Measurements from ENCODE around the gene P4HA2. TPM values are rescaled to one million over a fixed set of nuclear protein-coding genes. Genes with fewer than 3 reads are reported as not detected.
"Not testable (repeated sequence)": the region's sequence is repeated elsewhere in the genome, so short reads cannot be mapped to it uniquely, and the experiment has no call there.

Gene P4HA2
- polyA plus RNA-seq, 3 donors from 2014 or later: 0.91 TPM; not detected in 1

GRCh38 chr5:132176987-132177386 is 50.7 kb downstream of the P4HA2 start:
- Mint-ChIP-seq H3K9me3 (no peaks in the 10 kb centered on the region), H3K36me3 (no peaks in the 10 kb centered on the region), H3K27me3 (ENCODE audit: low read depth in 3 of 3) (peaks cover 1 to 2% (median 2%) of the 10 kb centered on the region in 3 donors), H3K4me3 (no peak overlapping the region), H3K4me1 (peaks cover 10 to 20% of the 10 kb centered on the region in 2 donors), H3K27ac (peak overlapping the region in 2 of 6 donors; percentile 4 to 20)
- DNase-seq: no peak

- Mint-ChIP-seq H3K4me1 (peaks cover 10 to 20% of the 10 kb centered on the region in 2 donors), H3K9me3 (no peaks in the 10 kb centered on the region), H3K27ac (no peak overlapping the region), H3K4me3 (no peak overlapping the region), H3K36me3 (peaks cover 0 to 3% (median 0%) of the 10 kb centered on the region in 3 donors), H3K27me3 (ENCODE audit: low read depth in 3 of 3) (peaks cover 1 to 2% (median 2%) of the 10 kb centered on the region in 3 donors)
- no peak for DNase-seq
These were observed 51.1 kb downstream of the P4HA2 start for GRCh38 chr5:132176521-132176945.

- H3K36me3 Mint-ChIP-seq: peaks cover 1 to 3% (median 2%) of the 10 kb centered on the region in 3 donors
- H3K27me3 Mint-ChIP-seq (ENCODE audit: low read depth in 3 of 3): peaks cover 0 to 5% (median 3%) of the 10 kb centered on the region in 3 donors
These were observed 64.7 kb downstream of the P4HA2 start for GRCh38 chr5:132162945-132163344.

GRCh38 chr5:132161574-132162326 is 65.9 kb downstream of the P4HA2 start:
- DNase-seq; H3K9me3 Mint-ChIP-seq; H3K27ac Mint-ChIP-seq; H3K36me3 Mint-ChIP-seq; H3K27me3 Mint-ChIP-seq (ENCODE audit: low read depth in 3 of 3); H3K4me3 Mint-ChIP-seq; H3K4me1 Mint-ChIP-seq: not testable (repeated sequence)

More at GRCh38 chr5:132162945-132163344, 64.7 kb downstream of the P4HA2 start:
- Mint-ChIP-seq H3K4me1 (peaks cover 3 to 7% of the 10 kb centered on the region in 2 donors), H3K4me3 (no peak overlapping the region), H3K27ac (no peak overlapping the region), H3K9me3 (peaks cover 3% of the 10 kb centered on the region in 6 donors)
- DNase-seq: no peak

GRCh38 chr5:132156413-132156812 is 71.2 kb downstream of the P4HA2 start:
- Mint-ChIP-seq H3K4me3 (no peak overlapping the region), H3K27me3 (ENCODE audit: low read depth in 3 of 3) (peaks cover 4 to 8% (median 6%) of the 10 kb centered on the region in 3 donors), H3K36me3 (peaks cover 0 to 13% (median 0%) of the 10 kb centered on the region in 3 donors), H3K4me1 (no peaks in the 10 kb centered on the region), H3K27ac (no peak overlapping the region), H3K9me3 (peaks cover 0 to 20% (median 11%) of the 10 kb centered on the region in 6 donors)
- DNase-seq: no peak

- Mint-ChIP-seq H3K27ac (no peak overlapping the region), H3K36me3 (peaks cover 0 to 6% (median 0%) of the 10 kb centered on the region in 3 donors), H3K9me3 (peaks cover 0 to 17% (median 9%) of the 10 kb centered on the region in 6 donors), H3K4me1 (no peaks in the 10 kb centered on the region), H3K4me3 (no peak overlapping the region), H3K27me3 (ENCODE audit: low read depth in 3 of 3) (peaks cover 2 to 13% (median 4%) of the 10 kb centered on the region in 3 donors)
- no peak for DNase-seq
These were observed 77.1 kb downstream of the P4HA2 start for GRCh38 chr5:132150565-132150964.

- Mint-ChIP-seq H3K27ac (peak overlapping the region in 1 of 6 donors; percentile 28), H3K9me3 (peaks cover 9 to 27% (median 20%) of the 10 kb centered on the region in 6 donors), H3K27me3 (ENCODE audit: low read depth in 3 of 3) (peaks cover 0 to 13% (median 5%) of the 10 kb centered on the region in 3 donors), H3K4me1 (no peaks in the 10 kb centered on the region), H3K36me3 (peaks cover 4 to 14% (median 9%) of the 10 kb centered on the region in 3 donors), H3K4me3 (no peak overlapping the region)
- DNase-seq: no peak
These were observed 80.0 kb downstream of the P4HA2 start for GRCh38 chr5:132147663-132148062.

GRCh38 chr5:132145326-132145725 is 82.3 kb downstream of the P4HA2 start:
- H3K4me3 Mint-ChIP-seq, DNase-seq, H3K27ac Mint-ChIP-seq, H3K4me1 Mint-ChIP-seq: not testable (repeated sequence)
- Mint-ChIP-seq H3K36me3 (peaks cover 4 to 19% (median 10%) of the 10 kb centered on the region in 3 donors), H3K9me3 (peaks cover 9 to 28% (median 21%) of the 10 kb centered on the region in 6 donors), H3K27me3 (ENCODE audit: low read depth in 3 of 3) (peaks cover 0 to 12% (median 6%) of the 10 kb centered on the region in 3 donors)

- H3K27ac Mint-ChIP-seq: no peak overlapping the region
- H3K9me3 Mint-ChIP-seq: peaks cover 9 to 28% (median 21%) of the 10 kb centered on the region in 6 donors
- H3K4me3 Mint-ChIP-seq: no peak overlapping the region
- H3K4me1 Mint-ChIP-seq: no peaks in the 10 kb centered on the region
- no peak for DNase-seq
- H3K36me3 Mint-ChIP-seq: peaks cover 4 to 19% (median 18%) of the 10 kb centered on the region in 3 donors
- peaks cover 0 to 15% (median 6%) of the 10 kb centered on the region in 3 donors for H3K27me3 Mint-ChIP-seq (ENCODE audit: low read depth in 3 of 3)
These were observed 84.5 kb downstream of the P4HA2 start for GRCh38 chr5:132143148-132143547.

GRCh38 chr5:132142459-132142858 is 85.2 kb downstream of the P4HA2 start:
- H3K27me3 Mint-ChIP-seq (ENCODE audit: low read depth in 3 of 3): peaks cover 0 to 15% (median 6%) of the 10 kb centered on the region in 3 donors
- H3K4me1 Mint-ChIP-seq: no peaks in the 10 kb centered on the region
- H3K36me3 Mint-ChIP-seq: peaks cover 4 to 19% (median 18%) of the 10 kb centered on the region in 3 donors
- peaks cover 9 to 28% (median 21%) of the 10 kb centered on the region in 6 donors for H3K9me3 Mint-ChIP-seq
- no peak overlapping the region for H3K27ac Mint-ChIP-seq
- no peak overlapping the region for H3K4me3 Mint-ChIP-seq
- no peak for DNase-seq

Other genes with a start within 250 kb of the P4HA2 start
- 1 to 10 TPM; 2.0 to 3.1 (median 2.1) TPM for gene ACSL6, start 216.2 kb downstream of the P4HA2 start, polyA plus RNA-seq
- under 1 TPM in 1 of 3 donors, not detected in 2; 0.20 TPM for gene IL3, start 167.2 kb downstream of the P4HA2 start, polyA plus RNA-seq
- gene CSF2, start 154.1 kb downstream of the P4HA2 start, polyA plus RNA-seq: under 1 TPM in 2 of 3 donors, not detected in 1; 0.43 to 0.86 TPM
- not detected for gene PDLIM4, start 29.8 kb upstream of the P4HA2 start, polyA plus RNA-seq
- gene SLC22A4, start 66.5 kb upstream of the P4HA2 start, polyA plus RNA-seq: not detected
- 1 to 10 TPM; 1.1 to 1.5 (median 1.5) TPM for gene SLC22A5, start 141.9 kb upstream of the P4HA2 start, polyA plus RNA-seq

All from immature natural killer cell (primary cell).